Measurements from ENCODE around the gene METRN. TPM values are rescaled to one million over a fixed set of nuclear protein-coding genes. Genes with fewer than 3 reads are reported as not detected.

The METRN gene
- polyA plus RNA-seq, 1 donor (not counting 4 experiments of a cell fraction or from before 2014, with no cell fraction given) = 42.1 TPM

DNA sequence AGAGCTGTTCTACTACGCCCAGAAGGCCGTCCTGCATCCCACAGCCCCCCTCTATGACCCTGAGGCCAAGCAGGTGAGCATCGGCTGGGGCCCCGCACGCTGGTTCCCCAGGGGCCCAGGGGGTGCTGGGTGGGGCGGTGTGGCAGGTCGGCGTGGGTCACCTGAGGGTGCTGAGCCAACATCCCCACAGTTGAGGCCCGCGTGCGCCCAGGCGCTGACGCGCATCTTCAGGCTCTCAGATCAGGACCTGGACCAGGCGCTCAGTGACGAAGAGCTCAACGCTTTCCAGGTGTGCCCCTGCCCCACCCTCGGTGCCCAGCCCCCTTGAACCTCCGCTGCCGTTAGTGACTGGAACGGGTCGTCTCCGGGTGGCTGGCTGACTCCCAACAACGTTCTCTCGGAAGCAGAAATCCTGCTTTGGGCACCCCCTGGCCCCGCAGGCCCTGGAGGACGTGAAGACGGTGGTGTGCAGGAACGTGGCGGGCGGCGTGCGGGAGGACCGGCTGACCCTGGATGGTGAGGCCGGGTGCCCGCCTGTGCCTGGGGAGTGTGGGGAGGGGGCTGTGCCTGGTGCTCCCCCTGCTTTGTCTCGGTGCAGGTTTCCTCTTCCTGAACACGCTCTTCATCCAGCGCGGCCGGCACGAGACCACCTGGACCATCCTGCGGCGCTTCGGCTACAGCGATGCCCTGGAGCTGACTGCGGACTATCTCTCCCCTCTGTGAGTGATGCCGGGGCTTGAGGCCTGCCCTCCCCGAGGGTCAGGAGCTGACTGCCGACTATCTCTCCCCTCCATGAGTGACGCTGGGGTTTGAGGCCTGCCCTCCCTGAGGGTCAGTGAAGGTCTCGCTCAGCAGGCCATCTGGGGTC lies 44.2 kb upstream of the METRN start:
- TF ChIP-seq, protein P1, sequence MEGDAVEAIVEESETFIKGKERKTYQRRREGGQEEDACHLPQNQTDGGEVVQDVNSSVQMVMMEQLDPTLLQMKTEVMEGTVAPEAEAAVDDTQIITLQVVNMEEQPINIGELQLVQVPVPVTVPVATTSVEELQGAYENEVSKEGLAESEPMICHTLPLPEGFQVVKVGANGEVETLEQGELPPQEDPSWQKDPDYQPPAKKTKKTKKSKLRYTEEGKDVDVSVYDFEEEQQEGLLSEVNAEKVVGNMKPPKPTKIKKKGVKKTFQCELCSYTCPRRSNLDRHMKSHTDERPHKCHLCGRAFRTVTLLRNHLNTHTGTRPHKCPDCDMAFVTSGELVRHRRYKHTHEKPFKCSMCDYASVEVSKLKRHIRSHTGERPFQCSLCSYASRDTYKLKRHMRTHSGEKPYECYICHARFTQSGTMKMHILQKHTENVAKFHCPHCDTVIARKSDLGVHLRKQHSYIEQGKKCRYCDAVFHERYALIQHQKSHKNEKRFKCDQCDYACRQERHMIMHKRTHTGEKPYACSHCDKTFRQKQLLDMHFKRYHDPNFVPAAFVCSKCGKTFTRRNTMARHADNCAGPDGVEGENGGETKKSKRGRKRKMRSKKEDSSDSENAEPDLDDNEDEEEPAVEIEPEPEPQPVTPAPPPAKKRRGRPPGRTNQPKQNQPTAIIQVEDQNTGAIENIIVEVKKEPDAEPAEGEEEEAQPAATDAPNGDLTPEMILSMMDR (optimal IDR thresholded peaks at IDR 0.05 in 1 of 3, IDR thresholded peaks at IDR 0.05 in 1 of 3, conservative IDR thresholded peaks at IDR 0.05 in 1 of 3; ENCODE audit: extremely low read depth in 1 of 3, insufficient read depth in 2 of 3, low read length in 3 of 3) = no peak
- no peak for TF ChIP-seq EZH2 (IDR thresholded peaks at IDR 0.05; ENCODE audit: low read length)
- Histone ChIP-seq H3K4me2 (ENCODE audit: control insufficient read depth, extremely low read depth, insufficient read depth, low read depth, low read length) (no peak overlapping the region), H3K27ac (ENCODE audit: control insufficient read depth, insufficient read depth, low read length) (no peak overlapping the region), H3K4me1 (ENCODE audit: control insufficient read depth, extremely low read depth, insufficient read depth, low read length) (peaks cover 14% of the 10 kb centered on the region), H3K9me1 (ENCODE audit: control insufficient read depth, extremely low read depth, insufficient read depth, low read length) (no peaks in the 10 kb centered on the region), H3K79me2 (ENCODE audit: control insufficient read depth, insufficient read depth, low read length) (peaks cover 28% of the 10 kb centered on the region), H3K4me3 (ENCODE audit: control insufficient read depth in 2 of 3, extremely low read depth in 1 of 3, insufficient read depth in 2 of 3, low read depth in 1 of 3, low read length in 3 of 3) (no peak overlapping the region), H3K9ac (ENCODE audit: control insufficient read depth, extremely low read depth, insufficient read depth, low read length) (no peak overlapping the region), H3K9me3 (ENCODE audit: control insufficient read depth, low read depth, low read length) (no peaks in the 10 kb centered on the region), H2AFZ (ENCODE audit: control insufficient read depth, low read length) (no peak overlapping the region), H3K27me3 (ENCODE audit: control insufficient read depth, extremely low read depth, insufficient read depth, low read length) (no peaks in the 10 kb centered on the region), H3K36me3 (ENCODE audit: control insufficient read depth in 2 of 2, extremely low read depth in 1 of 2, insufficient read depth in 2 of 2, low read length in 2 of 2) (peaks cover 18 to 33% of the 10 kb centered on the region in 2 experiments), H4K20me1 (ENCODE audit: control insufficient read depth, extremely low read depth, insufficient read depth, low read length) (no peaks in the 10 kb centered on the region)
- dilution Hi-C loops (cut with MboI; ENCODE audit: extremely low pct_ligation_motif_present, low sequenced_read_pairs) = no loop called here
- no peak for DNase-seq (ENCODE audit: low read depth, low spot score)
- no peak for FAIRE-seq

DNA sequence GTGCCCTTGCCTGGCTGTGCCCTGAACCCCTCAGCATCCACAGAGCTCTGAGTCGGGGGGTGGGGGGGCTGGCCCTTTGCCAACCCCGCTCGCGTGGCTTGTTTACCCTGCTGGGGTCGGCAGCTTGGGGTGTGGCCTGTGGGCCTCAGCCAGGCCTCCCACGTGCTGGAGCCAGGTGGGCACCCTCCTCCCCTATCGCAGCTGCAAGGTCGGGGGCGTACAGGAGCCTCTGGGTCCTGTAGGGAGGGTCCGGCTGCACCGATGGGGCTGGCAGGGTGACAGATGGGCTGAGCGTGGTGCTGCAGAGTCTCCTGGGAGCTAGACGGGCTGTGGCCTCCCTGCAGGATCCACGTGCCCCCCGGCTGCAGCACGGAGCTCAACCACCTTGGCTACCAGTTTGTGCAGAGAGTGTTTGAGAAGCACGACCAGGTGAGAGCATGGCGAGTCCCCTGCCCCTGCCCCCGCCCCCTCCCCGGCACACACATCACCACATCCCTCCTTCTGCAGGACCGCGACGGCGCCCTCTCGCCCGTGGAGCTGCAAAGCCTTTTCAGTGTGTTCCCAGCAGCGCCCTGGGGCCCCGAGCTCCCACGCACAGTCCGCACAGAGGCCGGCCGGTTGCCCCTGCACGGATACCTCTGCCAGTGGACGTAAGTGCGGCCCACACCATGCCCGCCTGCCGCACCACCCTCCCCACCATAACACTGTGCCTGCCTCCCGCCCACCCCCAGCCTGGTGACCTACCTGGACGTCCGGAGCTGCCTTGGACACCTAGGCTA lies 43.4 kb upstream of the METRN start:
- FAIRE-seq (no peak), DNase-seq (ENCODE audit: low read depth, low spot score) (no peak)
- no peak overlapping the region for H2AFZ ChIP-seq (ENCODE audit: control insufficient read depth, low read length)
- no peaks in the 10 kb centered on the region for H3K9me1 ChIP-seq (ENCODE audit: control insufficient read depth, extremely low read depth, insufficient read depth, low read length)
- H3K27me3 ChIP-seq (ENCODE audit: control insufficient read depth, extremely low read depth, insufficient read depth, low read length) = no peaks in the 10 kb centered on the region
- H3K9ac ChIP-seq (ENCODE audit: control insufficient read depth, extremely low read depth, insufficient read depth, low read length) = no peak overlapping the region
- H3K9me3 ChIP-seq (ENCODE audit: control insufficient read depth, low read depth, low read length) = no peaks in the 10 kb centered on the region
- H3K36me3 ChIP-seq (ENCODE audit: control insufficient read depth in 2 of 2, extremely low read depth in 1 of 2, insufficient read depth in 2 of 2, low read length in 2 of 2) = peaks cover 18 to 33% of the 10 kb centered on the region in 2 experiments
- no peak overlapping the region for H3K4me2 ChIP-seq (ENCODE audit: control insufficient read depth, extremely low read depth, insufficient read depth, low read depth, low read length)
- H3K79me2 ChIP-seq (ENCODE audit: control insufficient read depth, insufficient read depth, low read length) = peaks cover 28% of the 10 kb centered on the region
- no peaks in the 10 kb centered on the region for H4K20me1 ChIP-seq (ENCODE audit: control insufficient read depth, extremely low read depth, insufficient read depth, low read length)
- H3K27ac ChIP-seq (ENCODE audit: control insufficient read depth, insufficient read depth, low read length) = no peak overlapping the region
- peaks cover 20% of the 10 kb centered on the region for H3K4me1 ChIP-seq (ENCODE audit: control insufficient read depth, extremely low read depth, insufficient read depth, low read length)
- H3K4me3 ChIP-seq (ENCODE audit: control insufficient read depth in 2 of 3, extremely low read depth in 1 of 3, insufficient read depth in 2 of 3, low read depth in 1 of 3, low read length in 3 of 3) = no peak overlapping the region
- TF ChIP-seq, protein P1 (optimal IDR thresholded peaks at IDR 0.05 in 1 of 3, IDR thresholded peaks at IDR 0.05 in 1 of 3, conservative IDR thresholded peaks at IDR 0.05 in 1 of 3; ENCODE audit: extremely low read depth in 1 of 3, insufficient read depth in 2 of 3, low read length in 3 of 3) = no peak
- TF ChIP-seq EZH2 (IDR thresholded peaks at IDR 0.05; ENCODE audit: low read length) = no peak
- dilution Hi-C loops (cut with MboI; ENCODE audit: extremely low pct_ligation_motif_present, low sequenced_read_pairs) = no loop called here
